HEK293 (cell line): ENCODE data around the gene RPS14.

Experiments used
- CTCF ChIP-seq: fragments of 450-650 bp; formaldehyde crosslinking; IDR thresholded peaks from 2 replicates; pipeline ENCODE4 v1.5.1; 2016; ENCODE audit warnings: missing biosample characterization, missing genetic modification characterization
- GLIS2 ChIP-seq: fragments of 450-650 bp; formaldehyde crosslinking; IDR thresholded peaks from 2 replicates; pipeline ENCODE4 v1.5.1; 2016; ENCODE audit warnings: missing biosample characterization, missing genetic modification characterization
- OSR2 ChIP-seq: fragments of 450-650 bp; formaldehyde crosslinking; IDR thresholded peaks from 2 replicates; pipeline ENCODE4 v1.5.1; 2016; ENCODE audit warnings: missing biosample characterization, missing genetic modification characterization
- PATZ1 ChIP-seq: fragments of 450-650 bp; formaldehyde crosslinking; IDR thresholded peaks from 2 replicates; pipeline ENCODE4 v1.5.1; 2016; ENCODE audit warnings: missing biosample characterization, missing genetic modification characterization
- PRDM10 ChIP-seq: fragments of 450-650 bp; formaldehyde crosslinking; IDR thresholded peaks from 2 replicates; pipeline ENCODE4 v1.5.1; 2016; ENCODE audit warnings: missing biosample characterization, missing genetic modification characterization
- RBAK ChIP-seq: fragments of 450-650 bp; formaldehyde crosslinking; IDR thresholded peaks from 2 replicates; pipeline ENCODE4 v1.5.1; 2016; ENCODE audit warnings: missing biosample characterization, missing genetic modification characterization
- REST ChIP-seq: fragments of 450-650 bp; formaldehyde crosslinking; IDR thresholded peaks from 2 replicates; pipeline ENCODE4 v1.5.1; 2016; ENCODE audit warnings: missing biosample characterization, missing genetic modification characterization
- ZNF239 ChIP-seq: fragments of 450-650 bp; formaldehyde crosslinking; IDR thresholded peaks from 2 replicates; pipeline ENCODE4 v1.5.1; 2016; ENCODE audit warnings: missing biosample characterization, missing genetic modification characterization
- ZNF335 ChIP-seq: fragments of 450-650 bp; formaldehyde crosslinking; conservative IDR thresholded peaks from 2 replicates; pipeline ENCODE4 v1.5.1; 2016; ENCODE audit warnings: missing biosample characterization, missing genetic modification characterization

- no peak for TF ChIP-seq PATZ1 (tag by site-specific recombination)
- TF ChIP-seq OSR2 (tag by site-specific recombination), result no peak
- TF ChIP-seq REST (tag by site-specific recombination), result no peak
- TF ChIP-seq GLIS2 (tag by site-specific recombination), result no peak
- TF ChIP-seq CTCF (tag by site-specific recombination), result no peak; the same call in 1 of the 2 replicates
- no peak for TF ChIP-seq ZNF335 (tag by site-specific recombination)
- TF ChIP-seq PRDM10 (tag by site-specific recombination), result peak; percentile 54
- no peak for TF ChIP-seq RBAK (tag by site-specific recombination)
- TF ChIP-seq ZNF239, result no peak
Observed at GRCh38 chr5:150438873-150439546, 10.5 kb downstream of the RPS14 start.
